Chondrocyte (in vitro differentiated cells): Measurements from ENCODE around the gene GLT1D1. TPM values are rescaled to one million over a fixed set of nuclear protein-coding genes. Genes with fewer than 3 reads are reported as not detected.

Experiments used
- DNase-seq: peaks from one replicate; pipeline ENCODE4 v3.0.0; 2021; ENCODE audit warnings: mixed read lengths, low spot score
- H3K27ac Mint-ChIP-seq: one replicate; pipeline ENCODE4 v1.8.0; 2021; ENCODE audit warnings: mild to moderate bottlenecking, moderate library complexity, mixed read lengths; ENCODE audit not compliant: unreplicated experiment
- H3K27me3 Mint-ChIP-seq: 2 replicates; pipeline ENCODE4 v1.8.0; 2021; ENCODE audit warnings: low read depth, mixed read lengths
- H3K36me3 Mint-ChIP-seq: 2 replicates; pipeline ENCODE4 v1.8.0; 2021; ENCODE audit warnings: low read depth, mixed read lengths
- H3K4me1 Mint-ChIP-seq: 2 replicates; pipeline ENCODE4 v1.8.0; 2021; ENCODE audit warnings: low read depth, mild to moderate bottlenecking, mixed read lengths
- H3K4me3 Mint-ChIP-seq: one replicate; pipeline ENCODE4 v1.8.0; 2021; ENCODE audit warnings: mild to moderate bottlenecking, moderate library complexity, mixed read lengths; ENCODE audit not compliant: unreplicated experiment
- H3K9me3 Mint-ChIP-seq: 2 replicates; pipeline ENCODE4 v1.8.0; 2021; ENCODE audit warnings: low read depth, mixed read lengths
- CTCF ChIP-seq: fragments of 200-600 bp; sonication (generic); IDR thresholded peaks from 2 replicates; pipeline ENCODE4 v1.5.0; 2021; ENCODE audit warnings: antibody characterized with exemption, mild to moderate bottlenecking, moderate library complexity
- total RNA-seq: library from RNA; stranded (reverse); gene quantifications from 3 replicates; pipeline ENCODE4 v1.2.1, GENCODE V29; 2021

Gene GLT1D1
- total RNA-seq, 1 donor from 2014 or later: 0.22 TPM

GRCh38 chr12:128980623-128981022 lies 127.3 kb downstream of the GLT1D1 start:
- H3K9me3 Mint-ChIP-seq: no peaks in the 10 kb centered on the region

GRCh38 chr12:128981971-128982533 lies 128.8 kb downstream of the GLT1D1 start:
- H3K27ac Mint-ChIP-seq: no peak overlapping the region
- DNase-seq: no peak
- H3K27me3 Mint-ChIP-seq: peaks cover 6% of the 10 kb centered on the region
- H3K36me3 Mint-ChIP-seq: no peaks in the 10 kb centered on the region
- H3K4me3 Mint-ChIP-seq: no peak overlapping the region
- H3K4me1 Mint-ChIP-seq: no peaks in the 10 kb centered on the region
- H3K9me3 Mint-ChIP-seq: no peaks in the 10 kb centered on the region
- no peak for TF ChIP-seq CTCF

More at GRCh38 chr12:128980623-128981022, 127.3 kb downstream of the GLT1D1 start:
- TF ChIP-seq CTCF: no peak
- Mint-ChIP-seq H3K27ac (no peak overlapping the region), H3K4me1 (no peaks in the 10 kb centered on the region), H3K36me3 (no peaks in the 10 kb centered on the region), H3K27me3 (peaks cover 6% of the 10 kb centered on the region), H3K4me3 (no peak overlapping the region)
- no peak for DNase-seq

- peaks cover 5% of the 10 kb centered on the region for H3K27me3 Mint-ChIP-seq
- no peaks in the 10 kb centered on the region for H3K36me3 Mint-ChIP-seq
- no peak for TF ChIP-seq CTCF
- no peak for DNase-seq
- no peak overlapping the region for H3K27ac Mint-ChIP-seq
- no peak overlapping the region for H3K4me3 Mint-ChIP-seq
- no peaks in the 10 kb centered on the region for H3K9me3 Mint-ChIP-seq
- H3K4me1 Mint-ChIP-seq: no peaks in the 10 kb centered on the region
Observed at GRCh38 chr12:128982933-128983332, 129.7 kb downstream of the GLT1D1 start.

GRCh38 chr12:128983371-128983770 lies 130.1 kb downstream of the GLT1D1 start:
- no peaks in the 10 kb centered on the region for H3K36me3 Mint-ChIP-seq
- no peaks in the 10 kb centered on the region for H3K9me3 Mint-ChIP-seq
- TF ChIP-seq CTCF: no peak
- H3K4me3 Mint-ChIP-seq: no peak overlapping the region
- peaks cover 5% of the 10 kb centered on the region for H3K27me3 Mint-ChIP-seq
- H3K4me1 Mint-ChIP-seq: no peaks in the 10 kb centered on the region
- no peak overlapping the region for H3K27ac Mint-ChIP-seq
- DNase-seq: no peak

- Mint-ChIP-seq H3K27ac (no peak overlapping the region), H3K36me3 (no peaks in the 10 kb centered on the region), H3K9me3 (peaks cover 15% of the 10 kb centered on the region), H3K27me3 (no peaks in the 10 kb centered on the region), H3K4me3 (no peak overlapping the region), H3K4me1 (no peaks in the 10 kb centered on the region)
- TF ChIP-seq CTCF: no peak
- no peak for DNase-seq
Observed at GRCh38 chr12:128986957-128987356, 133.7 kb downstream of the GLT1D1 start.
